GM12878 (cell line): ENCODE data around the gene MLXIPL. TPM values are rescaled to one million over a fixed set of nuclear protein-coding genes. Genes with fewer than 3 reads are reported as not detected.
"Not testable (repeated sequence)": the region's sequence is repeated elsewhere in the genome, so short reads cannot be mapped to it uniquely, and the experiment has no call there.

Experiments
- ATAC-seq: fragments of 200-7000 bp; cut with Tn5 transposase; 3 replicates; pipeline ENCODE4 v1.9.1; 2020; ENCODE audit warnings: mild to moderate bottlenecking, moderate library complexity
- BruUV-seq: library from RNA; stranded (reverse); fragments of 400-500 nt; replicated peaks from 2 replicates; lab custom pipeline; 2021; lab: Mats Ljungman, UMichigan
- CTCF ChIA-PET: fragments of 300-600 bp; sonication (Branson Sonifier 250); formaldehyde crosslinking; extraction: SDS; loops from one replicate; lab custom pipeline; 2021; ENCODE audit warnings: inconsistent platforms; lab: Yijun Ruan, JAX
- POLR2A ChIA-PET: fragments of 350-600 bp; formaldehyde crosslinking; extraction: SDS; loops from one replicate; lab custom pipeline; 2021; ENCODE audit warnings: inconsistent platforms; lab: Charles Lee
- RAD21 ChIA-PET: fragments of 300-600 bp; sonication (Branson Sonifier 250); formaldehyde crosslinking; loops from one replicate; lab custom pipeline; 2023; ENCODE audit warnings: antibody characterized with exemption; ENCODE audit not compliant: unreplicated experiment; lab: Charles Lee
- SMC1A ChIA-PET: fragments of 300-600 bp; sonication (Branson Sonifier 250); formaldehyde crosslinking; loops from one replicate; lab custom pipeline; 2023; ENCODE audit not compliant: unreplicated experiment, uncharacterized antibody; lab: Charles Lee
- DNase-seq: peaks from one replicate; pipeline ENCODE4 v3.0.0-alpha.2; 2011; ENCODE audit warnings: low read depth, low spot score
- FAIRE-seq: peaks from 3 replicates; lab custom pipeline; 2011; peaks lifted over from hg19 to GRCh38; lab: Jason Lieb, UNC
- H2AFZ ChIP-seq: 2 replicates; pipeline ENCODE4 v1.6.0; 2011; ENCODE audit warnings: low read depth, low read length, control low read depth; ENCODE audit not compliant: control insufficient read depth
- H3K27ac ChIP-seq: 2 replicates; pipeline ENCODE4 v1.5.1; 2011; ENCODE audit warnings: control low read depth; ENCODE audit not compliant: control insufficient read depth, insufficient read depth
- H3K27me3 ChIP-seq, 2 experiments: replicated peaks in 1 of 2; 2 replicates each; pipeline versions ENCODE4 v1.6.0 to v1.6.1; 2011; ENCODE audit warnings: low read length in 1 of 2; ENCODE audit not compliant: control insufficient read depth in 2 of 2, insufficient read depth in 2 of 2
- H3K36me3 ChIP-seq, 2 experiments: 2 replicates each; pipeline ENCODE4 v1.5.1; 2011; ENCODE audit warnings: low read length in 1 of 2; ENCODE audit not compliant: control insufficient read depth in 2 of 2, insufficient read depth in 2 of 2
- H3K4me1 ChIP-seq: 2 replicates; pipeline ENCODE4 v1.6.1; 2011; ENCODE audit warnings: mild to moderate bottlenecking, low read length, moderate library complexity, mixed read lengths; ENCODE audit not compliant: control insufficient read depth, insufficient read depth
- H3K4me2 ChIP-seq: 2 replicates; pipeline ENCODE4 v1.6.0; 2011; ENCODE audit warnings: control low read depth; ENCODE audit not compliant: control insufficient read depth, insufficient read depth
- H3K4me3 ChIP-seq: fragments of 200-600 bp; sonication (generic); 2 replicates; pipeline ENCODE4 v1.5.1; 2016
- H3K79me2 ChIP-seq: 2 replicates; pipeline ENCODE4 v1.6.0; 2011; ENCODE audit warnings: low read length; ENCODE audit not compliant: control insufficient read depth, insufficient read depth
- H3K9ac ChIP-seq: 2 replicates; pipeline ENCODE4 v1.8.0; 2011; ENCODE audit warnings: low read length, control low read depth, mixed read lengths; ENCODE audit not compliant: control insufficient read depth, insufficient read depth
- H3K9me3 ChIP-seq: replicated peaks from 3 replicates; pipeline ENCODE4 v1.5.1; 2011; ENCODE audit warnings: mild to moderate bottlenecking, low read length; ENCODE audit not compliant: control insufficient read depth, insufficient read depth
- H4K20me1 ChIP-seq: 2 replicates; pipeline ENCODE4 v1.6.0; 2011; ENCODE audit not compliant: control insufficient read depth, insufficient read depth
- ASH2L ChIP-seq: fragments of 300-600, 200-600 bp; sonication (generic); IDR thresholded peaks from 2 replicates; pipeline ENCODE4 v1.6.1; 2017; ENCODE audit warnings: low read depth, mild to moderate bottlenecking, borderline replicate concordance
- CBX5 ChIP-seq: sonication (generic); IDR thresholded peaks from 2 replicates; pipeline ENCODE4 v1.6.1; 2016; ENCODE audit warnings: low read depth, moderate library complexity, mild to moderate bottlenecking, inconsistent platforms
- FOXK2 ChIP-seq: fragments of 450-650 bp; IDR thresholded peaks from 2 replicates; pipeline ENCODE4 v1.6.1; 2017; ENCODE audit warnings: mild to moderate bottlenecking, moderate library complexity
- MAX ChIP-seq: IDR thresholded peaks from 2 replicates; pipeline ENCODE4 v1.6.1; 2012; ENCODE audit warnings: low read depth, low read length, improper control_type of control experiment
- NFXL1 ChIP-seq: fragments of 450-650 bp; IDR thresholded peaks from 2 replicates; pipeline ENCODE4 v1.6.1; 2017; ENCODE audit warnings: antibody characterized with exemption, mild to moderate bottlenecking, borderline replicate concordance
- POLR2AphosphoS2 ChIP-seq: IDR thresholded peaks from 2 replicates; pipeline ENCODE4 v1.6.1; 2011; ENCODE audit warnings: low read depth, mild to moderate bottlenecking, low read length, improper control_type of control experiment, moderate library complexity
- POU2F2 ChIP-seq: IDR thresholded peaks from 3 replicates; pipeline ENCODE4 v1.6.1; 2011; ENCODE audit warnings: low read depth, mild to moderate bottlenecking, low read length, borderline replicate concordance
- RAD21 ChIP-seq: IDR thresholded peaks from 2 replicates; pipeline ENCODE4 v1.6.1; 2011; ENCODE audit warnings: mild to moderate bottlenecking, low read depth, low read length, moderate library complexity; ENCODE audit not compliant: insufficient read depth
- RUNX3 ChIP-seq: IDR thresholded peaks from 2 replicates; pipeline ENCODE4 v1.6.1; 2012; ENCODE audit warnings: low read length, inconsistent platforms
- WRNIP1 ChIP-seq: IDR thresholded peaks from 2 replicates; pipeline ENCODE4 v1.6.1; 2011; ENCODE audit warnings: low read depth, low read length, improper control_type of control experiment, borderline replicate concordance
- ZNF592 ChIP-seq: fragments of 450-650 bp; IDR thresholded peaks from 2 replicates; pipeline ENCODE4 v1.6.1; 2017; ENCODE audit warnings: mild to moderate bottlenecking, moderate library complexity
- WGBS: methylation state at CpG from one replicate; pipeline ENCODE4 v1.1.6; 2016; ENCODE audit warnings: low lambda C conversion rate; ENCODE audit not compliant: insufficient replicate concordance, insufficient coverage; ENCODE audit errors: missing lambda C conversion rate; 5-methylcytosine and 5-hydroxymethylcytosine counted together
- in situ Hi-C: fragments of 300-500 bp; cut with MboI; formaldehyde crosslinking; loops from 9 replicates; pipeline ENCODE4 v1.14.3; 2018; ENCODE audit warnings: mixed read lengths
- intact Hi-C: fragments of 100-400 bp; cut with micrococcal nuclease; formaldehyde crosslinking; loops from one replicate; pipeline ENCODE4 v1.14.2; 2022; ENCODE audit not compliant: unreplicated experiment
- polyA plus RNA-seq, 11 experiments: library from polyadenylated mRNA; depleted of rRNA in 4 of 11; unstranded in 6 of 11; stranded (reverse) in 5 of 11; fragments of >200 nt; fragmentation: Nextera tagmentation in 4 of 11; fragmentation: Illumina TruSeq in 1 of 11; extraction: Ambion mirVana in 4 of 11; extraction: Trizol in 1 of 11; gene quantifications; 1 replicate in 1 of 11; 2 replicates in 10 of 11; pipeline versions ENCODE4 v1.2.1 to v1.2.3, GENCODE V29; 2011 to 2016; ENCODE audit warnings: inconsistent platforms in 2 of 11, missing spikeins in 2 of 11, low read depth in 1 of 11
- total RNA-seq, 4 experiments: library from RNA; depleted of rRNA in 3 of 4; stranded (reverse); fragments of >200 nt in 3 of 4; fragmentation: Illumina TruSeq in 1 of 4; extraction: Trizol in 1 of 4; gene quantifications; 2 replicates each; pipeline versions ENCODE4 v1.2.1 to v1.2.3, GENCODE V29; 2013 to 2021

Gene MLXIPL
- total and polyA plus RNA-seq, 10 of the 15 experiments (the other 5 are each of a cell fraction or from before 2014, with no cell fraction given): 0.21 TPM; not detected in 9

- H3K27ac ChIP-seq, H3K9ac ChIP-seq, RAD21 ChIA-PET, H3K4me3 ChIP-seq, FAIRE-seq, H2AFZ ChIP-seq, CTCF ChIA-PET, in situ Hi-C loops, H3K4me1 ChIP-seq, ATAC-seq, DNase-seq, H3K9me3 ChIP-seq, H3K4me2 ChIP-seq, H3K27me3 ChIP-seq, BruUV-seq, intact Hi-C loops, H4K20me1 ChIP-seq, SMC1A ChIA-PET, H3K79me2 ChIP-seq, H3K36me3 ChIP-seq, POLR2A ChIA-PET: not testable (repeated sequence)
- WGBS: 62% methylated on average over 7 of the region's 11 CpGs
Observed at GRCh38 chr7:73619394-73619793, 4.9 kb downstream of the MLXIPL start.

GRCh38 chr7:73618538-73618937 is 5.8 kb downstream of the MLXIPL start:
- Histone ChIP-seq H4K20me1 (no peaks in the 10 kb centered on the region), H2AFZ (no peak overlapping the region), H3K27ac (no peak overlapping the region), H3K9ac (no peak overlapping the region), H3K36me3 (no peaks in the 10 kb centered on the region), H3K9me3 (no peaks in the 10 kb centered on the region), H3K79me2 (no peaks in the 10 kb centered on the region), H3K4me2 (no peak overlapping the region), H3K4me3 (no peak overlapping the region), H3K27me3 (peaks cover 0 to 3% of the 10 kb centered on the region in 2 experiments; a peak in 3 of 4 replicates), H3K4me1 (no peaks in the 10 kb centered on the region)
- intact Hi-C loops (no loop called here), in situ Hi-C loops (no loop called here)
- ATAC-seq (no peak), DNase-seq (no peak), FAIRE-seq (no peak)
- no TSS peak for BruUV-seq
- TF ChIP-seq WRNIP1 (no peak), NFXL1 (no peak), MAX (no peak), POLR2AphosphoS2 (no peak), FOXK2 (no peak), RAD21 (no peak), RUNX3 (no peak), CBX5 (no peak), ASH2L (no peak), ZNF592 (no peak), POU2F2 (no peak)
- WGBS: 70% methylated on average over 4 of the region's 4 CpGs
- RAD21 ChIA-PET: no interaction called here
- SMC1A ChIA-PET: no interaction called here
- CTCF ChIA-PET: interaction anchor here (2.1 kb wide), 1 partner anchor 12 kb away, joined by 7 read pairs; no protein-coding TSS in a partner anchor
- POLR2A ChIA-PET: interaction anchor here (0.7 kb wide), 1 partner anchor 69 kb away, joined by 3 read pairs; no protein-coding TSS in a partner anchor
